ENCODE measurements around the gene OR51L1. TPM values are rescaled to one million over a fixed set of nuclear protein-coding genes. Genes with fewer than 3 reads are reported as not detected.

Gene OR51L1
- total RNA-seq, 1 donor from 2014 or later, result not detected

DNA sequence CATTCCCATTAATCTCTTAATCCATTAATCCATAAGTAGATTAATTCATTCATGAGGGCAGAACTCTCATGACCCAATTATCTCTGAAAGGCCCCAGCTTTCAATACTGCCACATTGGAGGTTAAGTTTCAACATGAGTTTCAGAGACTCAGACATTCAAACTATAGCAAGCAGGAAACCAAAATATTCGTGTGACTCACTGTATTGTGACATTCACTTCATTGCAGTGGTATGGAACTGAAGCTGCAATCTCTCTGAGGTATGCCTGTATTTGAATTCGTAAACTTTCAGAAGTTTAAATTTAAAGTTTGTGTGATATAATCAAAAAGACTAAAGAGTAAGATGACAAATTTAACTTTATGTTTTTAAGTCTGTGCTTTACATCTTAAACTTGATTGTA lies 48.7 kb downstream of the OR51L1 start:
- FAIRE-seq, result no peak
- no peak overlapping the region for H3K4me2 ChIP-seq (ENCODE audit: low read length)

DNA sequence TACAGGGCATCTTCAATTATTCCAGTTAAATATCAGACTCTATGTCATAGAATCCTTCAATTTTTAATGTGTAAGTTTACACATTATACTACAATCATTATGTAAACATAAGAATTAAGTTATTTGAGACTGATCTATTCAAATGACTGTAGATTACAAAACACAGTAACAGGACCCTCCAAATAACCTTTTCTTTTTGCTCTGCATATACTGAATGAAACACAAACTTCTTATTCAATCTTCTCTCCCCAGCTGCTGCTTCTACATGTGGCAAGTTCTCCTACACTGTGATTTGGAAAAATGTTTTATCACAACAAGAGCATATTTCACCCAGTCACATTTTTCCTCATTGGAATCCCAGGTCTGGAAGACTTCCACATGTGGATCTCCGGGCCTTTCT lies 51.6 kb downstream of the OR51L1 start, which contains the start of gene OR52J3:
Gene OR52J3 (plus strand): TSS at position 301 of the 400 bp plus-strand sequence. CDS start 0 bp downstream, at position 301.
- DNase-seq (ENCODE audit: low read depth) (no peak), FAIRE-seq (no peak)
- H3K9me3 Mint-ChIP-seq (ENCODE audit: unreplicated experiment), result no peaks in the 10 kb centered on the region
- Histone ChIP-seq H3K4me3 (ENCODE audit: insufficient read depth, low read depth, low read length) (no peak within 1 kb of the TSS), H3K27ac (ENCODE audit: low read depth, low read length) (no peak within 1 kb of the TSS), H4K20me1 (ENCODE audit: insufficient read depth, low read length) (no peaks in the 10 kb centered on the region), H3K4me1 (ENCODE audit: insufficient read depth, low read length) (no peaks in the 10 kb centered on the region), H3K9ac (ENCODE audit: low read length) (no peak within 1 kb of the TSS), H3K36me3 (ENCODE audit: insufficient read depth, low read length) (no peaks in the 10 kb centered on the region), H3K4me2 (ENCODE audit: low read length) (no peak within 1 kb of the TSS), H3K27me3 (ENCODE audit: insufficient read depth, low read length) (no peaks in the 10 kb centered on the region), H2AFZ (ENCODE audit: low read depth, low read length) (no peak within 1 kb of the TSS), H3K79me2 (ENCODE audit: insufficient read depth, low read length) (no peaks in the 10 kb centered on the region), H3K9me3 (ENCODE audit: insufficient read depth, low read depth, low read length) (no peaks in the 10 kb centered on the region)
- H3K27ac Mint-ChIP-seq (ENCODE audit: unreplicated experiment), result no peak within 1 kb of the TSS
- H3K36me3 Mint-ChIP-seq (ENCODE audit: low read depth, unreplicated experiment), result no peaks in the 10 kb centered on the region
- TF ChIP-seq, protein P1, sequence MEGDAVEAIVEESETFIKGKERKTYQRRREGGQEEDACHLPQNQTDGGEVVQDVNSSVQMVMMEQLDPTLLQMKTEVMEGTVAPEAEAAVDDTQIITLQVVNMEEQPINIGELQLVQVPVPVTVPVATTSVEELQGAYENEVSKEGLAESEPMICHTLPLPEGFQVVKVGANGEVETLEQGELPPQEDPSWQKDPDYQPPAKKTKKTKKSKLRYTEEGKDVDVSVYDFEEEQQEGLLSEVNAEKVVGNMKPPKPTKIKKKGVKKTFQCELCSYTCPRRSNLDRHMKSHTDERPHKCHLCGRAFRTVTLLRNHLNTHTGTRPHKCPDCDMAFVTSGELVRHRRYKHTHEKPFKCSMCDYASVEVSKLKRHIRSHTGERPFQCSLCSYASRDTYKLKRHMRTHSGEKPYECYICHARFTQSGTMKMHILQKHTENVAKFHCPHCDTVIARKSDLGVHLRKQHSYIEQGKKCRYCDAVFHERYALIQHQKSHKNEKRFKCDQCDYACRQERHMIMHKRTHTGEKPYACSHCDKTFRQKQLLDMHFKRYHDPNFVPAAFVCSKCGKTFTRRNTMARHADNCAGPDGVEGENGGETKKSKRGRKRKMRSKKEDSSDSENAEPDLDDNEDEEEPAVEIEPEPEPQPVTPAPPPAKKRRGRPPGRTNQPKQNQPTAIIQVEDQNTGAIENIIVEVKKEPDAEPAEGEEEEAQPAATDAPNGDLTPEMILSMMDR (IDR thresholded peaks at IDR 0.05; ENCODE audit: insufficient read depth, low read depth, low read length), result no peak
- TF ChIP-seq EZH2 (IDR thresholded peaks at IDR 0.05; ENCODE audit: insufficient read depth, low read length), result no peak
- H3K4me1 Mint-ChIP-seq (ENCODE audit: low read depth, unreplicated experiment), result peaks cover 9% of the 10 kb centered on the region
- H3K27me3 Mint-ChIP-seq (ENCODE audit: low read depth, unreplicated experiment), result no peaks in the 10 kb centered on the region
- no peak within 1 kb of the TSS for H3K4me3 Mint-ChIP-seq (ENCODE audit: unreplicated experiment)

More for the DNA sequence above, 48.7 kb downstream of the OR51L1 start:
- Histone ChIP-seq H3K4me1 (ENCODE audit: insufficient read depth, low read length) (no peaks in the 10 kb centered on the region), H3K27ac (ENCODE audit: low read depth, low read length) (no peak overlapping the region), H3K9ac (ENCODE audit: low read length) (no peak overlapping the region), H3K79me2 (ENCODE audit: insufficient read depth, low read length) (no peaks in the 10 kb centered on the region), H3K4me3 (ENCODE audit: insufficient read depth, low read depth, low read length) (no peak overlapping the region), H4K20me1 (ENCODE audit: insufficient read depth, low read length) (no peaks in the 10 kb centered on the region), H3K27me3 (ENCODE audit: insufficient read depth, low read length) (no peaks in the 10 kb centered on the region), H3K36me3 (ENCODE audit: insufficient read depth, low read length) (no peaks in the 10 kb centered on the region), H2AFZ (ENCODE audit: low read depth, low read length) (no peak overlapping the region), H3K9me3 (ENCODE audit: insufficient read depth, low read depth, low read length) (no peaks in the 10 kb centered on the region)
- no peaks in the 10 kb centered on the region for H3K9me3 Mint-ChIP-seq (ENCODE audit: unreplicated experiment)
- no peaks in the 10 kb centered on the region for H3K36me3 Mint-ChIP-seq (ENCODE audit: low read depth, unreplicated experiment)
- H3K27ac Mint-ChIP-seq (ENCODE audit: unreplicated experiment), result peak overlapping the region; percentile 55
- H3K4me3 Mint-ChIP-seq (ENCODE audit: unreplicated experiment), result no peak overlapping the region
- DNase-seq (ENCODE audit: low read depth), result no peak
- H3K27me3 Mint-ChIP-seq (ENCODE audit: low read depth, unreplicated experiment), result no peaks in the 10 kb centered on the region
- TF ChIP-seq, protein P1 (IDR thresholded peaks at IDR 0.05; ENCODE audit: insufficient read depth, low read depth, low read length), result no peak
- no peak for TF ChIP-seq EZH2 (IDR thresholded peaks at IDR 0.05; ENCODE audit: insufficient read depth, low read length)
- peaks cover 9% of the 10 kb centered on the region for H3K4me1 Mint-ChIP-seq (ENCODE audit: low read depth, unreplicated experiment)

DNA sequence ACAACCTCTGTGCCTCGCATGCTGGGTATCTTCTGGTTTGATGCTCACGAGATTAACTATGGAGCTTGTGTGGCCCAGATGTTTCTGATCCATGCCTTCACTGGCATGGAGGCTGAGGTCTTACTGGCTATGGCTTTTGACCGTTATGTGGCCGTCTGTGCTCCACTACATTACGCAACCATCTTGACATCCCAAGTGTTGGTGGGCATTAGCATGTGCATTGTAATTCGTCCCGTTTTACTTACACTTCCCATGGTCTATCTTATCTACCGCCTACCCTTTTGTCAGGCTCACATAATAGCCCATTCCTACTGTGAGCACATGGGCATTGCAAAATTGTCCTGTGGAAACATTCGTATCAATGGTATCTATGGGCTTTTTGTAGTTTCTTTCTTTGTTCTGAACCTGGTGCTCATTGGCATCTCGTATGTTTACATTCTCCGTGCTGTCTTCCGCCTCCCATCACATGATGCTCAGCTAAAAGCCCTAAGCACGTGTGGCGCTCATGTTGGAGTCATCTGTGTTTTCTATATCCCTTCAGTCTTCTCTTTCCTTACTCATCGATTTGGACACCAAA lies 52.2 kb downstream of the OR51L1 start:
- no peak overlapping the region for H2AFZ ChIP-seq (ENCODE audit: low read depth, low read length)
- H3K4me1 Mint-ChIP-seq (ENCODE audit: low read depth, unreplicated experiment), result peaks cover 9% of the 10 kb centered on the region
- H4K20me1 ChIP-seq (ENCODE audit: insufficient read depth, low read length), result no peaks in the 10 kb centered on the region
- H3K4me3 ChIP-seq (ENCODE audit: insufficient read depth, low read depth, low read length), result no peak overlapping the region
- no peaks in the 10 kb centered on the region for H3K27me3 Mint-ChIP-seq (ENCODE audit: low read depth, unreplicated experiment)
- no peaks in the 10 kb centered on the region for H3K9me3 Mint-ChIP-seq (ENCODE audit: unreplicated experiment)
- H3K4me2 ChIP-seq (ENCODE audit: low read length), result no peak overlapping the region
- H3K27me3 ChIP-seq (ENCODE audit: insufficient read depth, low read length), result no peaks in the 10 kb centered on the region
- no peak overlapping the region for H3K9ac ChIP-seq (ENCODE audit: low read length)
- H3K9me3 ChIP-seq (ENCODE audit: insufficient read depth, low read depth, low read length), result no peaks in the 10 kb centered on the region
- no peaks in the 10 kb centered on the region for H3K79me2 ChIP-seq (ENCODE audit: insufficient read depth, low read length)
- H3K27ac ChIP-seq (ENCODE audit: low read depth, low read length), result no peak overlapping the region
- no peaks in the 10 kb centered on the region for H3K36me3 Mint-ChIP-seq (ENCODE audit: low read depth, unreplicated experiment)
- TF ChIP-seq, protein P1 (IDR thresholded peaks at IDR 0.05; ENCODE audit: insufficient read depth, low read depth, low read length), result no peak
- no peak for TF ChIP-seq EZH2 (IDR thresholded peaks at IDR 0.05; ENCODE audit: insufficient read depth, low read length)
- no peak overlapping the region for H3K27ac Mint-ChIP-seq (ENCODE audit: unreplicated experiment)
- H3K4me3 Mint-ChIP-seq (ENCODE audit: unreplicated experiment), result no peak overlapping the region
- DNase-seq (ENCODE audit: low read depth), result no peak
- no peak for FAIRE-seq
- no peaks in the 10 kb centered on the region for H3K36me3 ChIP-seq (ENCODE audit: insufficient read depth, low read length)
- H3K4me1 ChIP-seq (ENCODE audit: insufficient read depth, low read length), result no peaks in the 10 kb centered on the region
